ENCODE data around the gene CFAP161. TPM values are rescaled to one million over a fixed set of nuclear protein-coding genes. Genes with fewer than 3 reads are reported as not detected.

The CFAP161 gene
- total and polyA plus RNA-seq, 2 donors from 2014 or later: 0.50 TPM; not detected in 1

DNA sequence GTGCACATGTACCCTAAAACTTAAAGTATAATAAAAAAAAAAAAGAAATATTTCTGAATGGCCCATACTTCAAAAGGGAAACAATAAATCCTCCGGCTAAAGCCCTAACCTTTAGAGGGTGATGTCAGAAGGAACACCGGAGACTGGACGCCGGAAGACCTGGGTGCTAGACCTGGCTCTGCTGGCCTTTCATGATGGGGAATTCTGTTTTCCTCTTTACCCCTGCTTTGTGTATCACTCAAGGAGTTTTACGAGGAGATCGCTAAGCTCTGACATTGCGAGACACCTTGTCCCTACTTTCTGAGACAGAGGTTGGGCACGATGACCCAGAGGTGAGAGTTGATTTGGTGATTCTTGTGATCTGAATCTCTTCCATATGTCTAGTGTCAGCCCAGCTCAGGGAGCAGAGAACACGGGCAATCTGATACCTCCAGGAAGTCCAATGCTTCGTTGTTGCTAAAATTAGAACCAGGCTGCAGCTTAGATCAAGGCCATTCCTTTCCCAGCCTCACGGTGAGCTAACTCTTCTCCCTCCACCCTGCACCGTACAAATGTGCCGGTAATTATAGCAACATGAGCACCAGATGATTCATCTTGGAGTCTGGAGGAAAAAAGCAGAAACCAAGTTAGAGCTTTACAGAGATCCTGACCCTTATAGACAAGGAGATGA, 42.0 kb upstream of the CFAP161 start:
- Histone ChIP-seq H3K27me3 (ENCODE audit: control insufficient read depth, insufficient read depth, low read length) (no peaks in the 10 kb centered on the region), H3K36me3 (ENCODE audit: control insufficient read depth in 2 of 3, insufficient read depth in 3 of 3, low read length in 3 of 3) (no peaks in the 10 kb centered on the region), H3K9me3 (ENCODE audit: control insufficient read depth in 2 of 3, insufficient read depth in 1 of 3, low read length in 3 of 3) (no peaks in the 10 kb centered on the region), H3K4me3 (ENCODE audit: low read length in 3 of 3) (peak overlapping the region in 1 of 3 donors; percentile 21), H3K4me1 (ENCODE audit: control insufficient read depth in 2 of 3, insufficient read depth in 2 of 3, low read depth in 1 of 3, low read length in 3 of 3) (peaks cover 0 to 3% (median 2%) of the 10 kb centered on the region in 3 donors), H3K27ac (ENCODE audit: low read depth in 2 of 2, low read length in 2 of 2) (no peak overlapping the region), H3K9ac (ENCODE audit: low read length in 3 of 3) (no peak overlapping the region)
- TF ChIP-seq, protein P1, sequence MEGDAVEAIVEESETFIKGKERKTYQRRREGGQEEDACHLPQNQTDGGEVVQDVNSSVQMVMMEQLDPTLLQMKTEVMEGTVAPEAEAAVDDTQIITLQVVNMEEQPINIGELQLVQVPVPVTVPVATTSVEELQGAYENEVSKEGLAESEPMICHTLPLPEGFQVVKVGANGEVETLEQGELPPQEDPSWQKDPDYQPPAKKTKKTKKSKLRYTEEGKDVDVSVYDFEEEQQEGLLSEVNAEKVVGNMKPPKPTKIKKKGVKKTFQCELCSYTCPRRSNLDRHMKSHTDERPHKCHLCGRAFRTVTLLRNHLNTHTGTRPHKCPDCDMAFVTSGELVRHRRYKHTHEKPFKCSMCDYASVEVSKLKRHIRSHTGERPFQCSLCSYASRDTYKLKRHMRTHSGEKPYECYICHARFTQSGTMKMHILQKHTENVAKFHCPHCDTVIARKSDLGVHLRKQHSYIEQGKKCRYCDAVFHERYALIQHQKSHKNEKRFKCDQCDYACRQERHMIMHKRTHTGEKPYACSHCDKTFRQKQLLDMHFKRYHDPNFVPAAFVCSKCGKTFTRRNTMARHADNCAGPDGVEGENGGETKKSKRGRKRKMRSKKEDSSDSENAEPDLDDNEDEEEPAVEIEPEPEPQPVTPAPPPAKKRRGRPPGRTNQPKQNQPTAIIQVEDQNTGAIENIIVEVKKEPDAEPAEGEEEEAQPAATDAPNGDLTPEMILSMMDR (IDR thresholded peaks at IDR 0.05; ENCODE audit: borderline replicate concordance, extremely low read depth, insufficient read depth): no peak
- DNase-seq: peak in 3 of 5 donors; percentile 21 to 64 (median 61)
- intact Hi-C loops (cut with DNase I): no loop called here
- no peak for FAIRE-seq

DNA sequence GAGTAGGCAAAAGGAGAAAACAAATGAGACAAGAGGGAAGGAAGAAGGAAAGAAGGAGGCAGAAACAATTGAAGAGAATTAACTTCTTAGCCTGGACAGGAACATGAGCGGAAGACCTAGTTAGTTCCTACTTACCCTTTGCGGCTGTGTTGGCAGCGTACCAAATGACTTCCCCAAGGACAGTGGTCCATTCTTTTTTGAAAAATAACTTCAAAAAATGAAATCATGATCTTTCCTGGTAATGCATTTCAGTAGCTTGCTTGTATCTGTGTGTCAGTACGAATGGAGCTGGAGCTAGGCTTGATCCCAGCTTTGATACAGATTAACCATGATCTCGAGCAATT, 41.5 kb upstream of the CFAP161 start:
- TF ChIP-seq, protein P1 (IDR thresholded peaks at IDR 0.05; ENCODE audit: borderline replicate concordance, extremely low read depth, insufficient read depth): no peak
- Histone ChIP-seq H3K9ac (ENCODE audit: low read length in 3 of 3) (no peak overlapping the region), H3K4me3 (ENCODE audit: low read length in 3 of 3) (peak overlapping the region in 1 of 3 donors; percentile 21), H3K27me3 (ENCODE audit: control insufficient read depth, insufficient read depth, low read length) (no peaks in the 10 kb centered on the region), H3K9me3 (ENCODE audit: control insufficient read depth in 2 of 3, insufficient read depth in 1 of 3, low read length in 3 of 3) (no peaks in the 10 kb centered on the region), H3K36me3 (ENCODE audit: control insufficient read depth in 2 of 3, insufficient read depth in 3 of 3, low read length in 3 of 3) (no peaks in the 10 kb centered on the region), H3K4me1 (ENCODE audit: control insufficient read depth in 2 of 3, insufficient read depth in 2 of 3, low read depth in 1 of 3, low read length in 3 of 3) (peaks cover 0 to 3% (median 2%) of the 10 kb centered on the region in 3 donors), H3K27ac (ENCODE audit: low read depth in 2 of 2, low read length in 2 of 2) (peak overlapping the region in 1 of 2 donors; percentile 27)
- FAIRE-seq: no peak
- intact Hi-C loops (cut with DNase I): no loop called here
- DNase-seq: peak in 1 of 5 donors; percentile 42

DNA sequence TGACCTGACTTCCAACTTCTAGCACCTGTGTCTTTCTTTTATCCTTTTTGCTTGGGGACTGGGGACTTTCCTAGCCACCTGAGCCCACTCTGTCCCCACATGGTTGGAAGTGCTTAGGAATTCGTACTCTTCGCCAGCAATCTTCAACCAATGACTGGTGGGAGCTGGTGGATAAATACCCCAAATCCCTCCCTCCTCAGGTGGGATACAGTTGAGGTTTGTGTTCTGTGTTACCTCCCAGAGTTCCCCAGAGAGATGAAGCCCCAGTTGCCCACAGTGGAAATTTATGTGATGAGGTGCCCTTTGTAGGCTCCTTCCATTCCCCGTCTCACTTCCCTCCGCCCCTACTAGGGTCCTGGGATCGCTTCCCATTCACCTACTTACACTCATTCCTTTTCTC, 40.1 kb upstream of the CFAP161 start:
- intact Hi-C loops (cut with DNase I): no loop called here
- Histone ChIP-seq H3K36me3 (ENCODE audit: control insufficient read depth in 2 of 3, insufficient read depth in 3 of 3, low read length in 3 of 3) (no peaks in the 10 kb centered on the region), H3K9ac (ENCODE audit: low read length in 3 of 3) (no peak overlapping the region), H3K4me3 (ENCODE audit: low read length in 3 of 3) (no peak overlapping the region), H3K4me1 (ENCODE audit: control insufficient read depth in 2 of 3, insufficient read depth in 2 of 3, low read depth in 1 of 3, low read length in 3 of 3) (peaks cover 0 to 3% (median 2%) of the 10 kb centered on the region in 3 donors), H3K27me3 (ENCODE audit: control insufficient read depth, insufficient read depth, low read length) (no peaks in the 10 kb centered on the region), H3K27ac (ENCODE audit: low read depth in 2 of 2, low read length in 2 of 2) (no peak overlapping the region), H3K9me3 (ENCODE audit: control insufficient read depth in 2 of 3, insufficient read depth in 1 of 3, low read length in 3 of 3) (no peaks in the 10 kb centered on the region)
- TF ChIP-seq, protein P1 (IDR thresholded peaks at IDR 0.05; ENCODE audit: borderline replicate concordance, extremely low read depth, insufficient read depth): no peak
- DNase-seq (no peak), FAIRE-seq (no peak)
